ENCODE data around the gene RPAP2.

RPAP2 gene

DNA sequence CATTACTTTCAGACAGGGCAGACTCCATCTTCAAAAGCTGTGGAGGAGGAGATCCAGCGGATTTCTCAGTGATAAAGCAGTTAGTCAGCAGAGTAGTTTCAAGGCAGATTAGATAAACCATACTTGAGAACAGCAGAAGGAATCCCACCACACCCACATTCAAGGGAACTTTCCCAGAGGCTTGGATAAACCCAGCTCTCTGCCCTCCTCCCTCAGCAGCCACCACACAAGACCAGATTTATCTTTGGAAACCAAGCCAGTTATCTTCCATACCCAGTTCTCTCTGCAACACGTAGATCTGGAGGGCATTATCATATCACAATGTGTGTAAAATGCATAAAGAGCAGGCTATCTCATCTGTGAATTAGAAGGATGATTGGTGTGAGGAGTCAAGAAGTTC, 147.7 kb downstream of the RPAP2 start:
- DNase-seq: no peak

DNA sequence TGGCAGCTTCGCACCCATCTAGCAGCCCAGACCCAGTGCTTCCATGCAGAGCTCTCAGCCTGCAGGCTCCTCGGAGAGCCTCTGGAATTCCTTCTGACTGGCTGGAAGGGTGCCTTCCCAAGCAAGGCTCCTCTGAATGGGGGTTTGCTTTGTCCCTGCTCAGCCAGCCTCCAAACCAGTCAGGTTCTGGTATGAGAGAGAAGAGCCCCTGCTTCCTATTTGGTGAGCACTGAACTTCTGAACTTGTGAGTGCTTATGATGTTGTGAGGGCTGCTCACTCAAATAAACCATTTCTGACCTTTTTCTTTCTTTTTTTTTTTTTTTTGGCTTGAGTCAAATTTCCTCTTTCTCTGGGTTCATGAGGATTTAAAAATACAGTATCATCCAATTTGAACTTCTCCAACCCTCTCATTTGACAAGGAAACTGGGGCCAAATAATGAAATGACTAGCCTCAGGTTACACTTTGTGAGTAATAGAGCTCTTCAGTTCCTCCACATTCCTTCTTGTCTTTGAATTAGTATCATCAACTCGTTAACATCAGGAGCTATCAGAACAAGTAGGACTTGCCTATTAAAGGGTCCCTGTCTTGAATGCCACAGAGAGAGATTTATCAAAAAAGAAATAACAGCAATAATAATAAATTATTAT, 148.3 kb downstream of the RPAP2 start:
- no peak for DNase-seq

DNA sequence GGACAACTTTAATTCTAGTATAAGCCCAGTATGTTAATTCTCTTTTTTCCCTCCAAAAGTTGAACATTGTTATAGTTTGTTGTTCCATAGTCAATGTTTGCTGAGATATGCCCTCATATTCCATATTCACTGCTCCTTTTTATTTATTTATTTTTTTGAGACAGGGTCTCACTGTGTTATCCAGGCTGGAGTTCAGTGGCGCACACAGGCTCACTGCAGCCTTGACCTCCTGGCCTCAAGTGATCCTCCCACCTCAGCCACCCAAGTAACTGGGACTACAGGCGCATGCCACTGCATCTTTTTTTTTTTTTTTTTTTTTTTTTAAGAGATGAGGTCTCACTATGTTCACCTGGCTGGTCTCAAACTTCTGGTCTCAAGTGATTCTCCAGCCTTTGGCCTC, 149.1 kb downstream of the RPAP2 start:
- no peak for DNase-seq

Measured in hypothalamus (tissue), 51 donors.